Stimulated activated CD4-positive, alpha-beta T cell treated with anti-CD3 and anti-CD28 coated beads, Interleukin-1b, Interleukin-23, amount 100 ng/mL, for 1 hour (primary cell): ENCODE results near the gene SH3BP5L.
"Not testable (repeated sequence)": the region's sequence is repeated elsewhere in the genome, so short reads cannot be mapped to it uniquely, and the experiment has no call there.

Experiments
- DNase-seq, 2 donors: peaks; one replicate each; pipeline ENCODE4 v3.0.0-alpha.2; 2020; ENCODE audit warnings: low read depth in 2 of 2

The SH3BP5L gene

GRCh38 chr1:248851390-248851789, 25.7 kb upstream of the SH3BP5L start:
- DNase-seq, result no peak

- no peak for DNase-seq
These were observed 25.0 kb upstream of the SH3BP5L start for GRCh38 chr1:248850536-248851251.

GRCh38 chr1:248850124-248850523, 24.4 kb upstream of the SH3BP5L start:
- DNase-seq, result no peak

GRCh38 chr1:248849637-248850036, 23.9 kb upstream of the SH3BP5L start:
- no peak for DNase-seq

- DNase-seq, result no peak
These were observed 23.4 kb upstream of the SH3BP5L start for GRCh38 chr1:248849152-248849551.

GRCh38 chr1:248848602-248849001, 22.9 kb upstream of the SH3BP5L start:
- no peak for DNase-seq

- no peak for DNase-seq
These were observed 22.3 kb upstream of the SH3BP5L start for GRCh38 chr1:248847956-248848561.

GRCh38 chr1:248847181-248847955, 21.7 kb upstream of the SH3BP5L start:
- DNase-seq, result no peak

GRCh38 chr1:248844526-248844925, 18.8 kb upstream of the SH3BP5L start:
- DNase-seq, result no peak

GRCh38 chr1:248843687-248844086, 18.0 kb upstream of the SH3BP5L start:
- DNase-seq, result no peak

GRCh38 chr1:248842781-248843331, 17.1 kb upstream of the SH3BP5L start:
- no peak for DNase-seq

- no peak for DNase-seq
These were observed 16.1 kb upstream of the SH3BP5L start for GRCh38 chr1:248841702-248842395.

- no peak for DNase-seq
These were observed 15.2 kb upstream of the SH3BP5L start for GRCh38 chr1:248840946-248841345.

- no peak for DNase-seq
These were observed 13.4 kb upstream of the SH3BP5L start for GRCh38 chr1:248839168-248839555.

- peak; percentile 61 to 72 for DNase-seq
These were observed 12.8 kb upstream of the SH3BP5L start for GRCh38 chr1:248838357-248839167.

- DNase-seq, result peak; percentile 81 to 86
These were observed 12.2 kb upstream of the SH3BP5L start, which contains the start of gene ZNF672 for GRCh38 chr1:248837781-248838356. Gene ZNF672, plus strand, starts transcription at chr1:248838224. Its CDS starts 9,051 bp downstream, at chr1:248847275.

GRCh38 chr1:248837045-248837780, 11.5 kb upstream of the SH3BP5L start:
- no peak for DNase-seq

- no peak for DNase-seq
These were observed 8.7 kb upstream of the SH3BP5L start for GRCh38 chr1:248834343-248834940.

GRCh38 chr1:248831842-248832241, 6.1 kb upstream of the SH3BP5L start:
- no peak for DNase-seq

GRCh38 chr1:248830718-248831017, 5.0 kb upstream of the SH3BP5L start:
- not testable (repeated sequence) for DNase-seq
